ENCODE data around the gene HIF3A.

- TF ChIP-seq CTCF (IDR thresholded peaks at IDR 0.05): no peak
- TF ChIP-seq POLR2A (IDR thresholded peaks at IDR 0.05): no peak
These were observed 9.3 kb upstream of the HIF3A start for GRCh38 chr19:46287585-46287984.

Measured in thyroid gland (tissue), 4 donors.